Measurements from ENCODE around the gene CHAC1.

- peak; percentile 61 for TF ChIP-seq CTCF (conservative IDR thresholded peaks at IDR 0.05)
- TF ChIP-seq EZH2 (IDR thresholded peaks at IDR 0.05; ENCODE audit: low read depth): no peak
These were observed 15.3 kb upstream of the CHAC1 start for GRCh38 chr15:40937762-40938535.

All from PC-9 (cell line).